A549 (cell line): ENCODE results near the gene VAT1L. TPM values are rescaled to one million over a fixed set of nuclear protein-coding genes. Genes with fewer than 3 reads are reported as not detected.

Experiments used
- ATAC-seq, 2 experiments: fragments of 200-7000 bp in 1 of 2; fragments of >200 bp in 1 of 2; cut with Nextera tagmentation in 1 of 2; cut with Tn5 transposase in 1 of 2; 3 replicates each; pipeline versions ENCODE4 v1.8.0 to v1.9.1; 2018 to 2020; ENCODE audit warnings: mild to moderate bottlenecking in 1 of 2, moderate library complexity in 1 of 2
- CTCF ChIA-PET: fragments of 300-600 bp; sonication (Branson Sonifier 250); formaldehyde crosslinking; extraction: SDS; loops from one replicate; lab custom pipeline; 2021; ENCODE audit warnings: antibody characterized with exemption, inconsistent platforms; lab: Yijun Ruan, JAX
- POLR2A ChIA-PET: fragments of 350-600 bp; formaldehyde crosslinking; extraction: SDS; loops from one replicate; lab custom pipeline; 2021; ENCODE audit warnings: antibody characterized with exemption, inconsistent platforms; lab: Yijun Ruan, JAX
- DNase-seq, 2 experiments: peaks; one replicate each; pipeline versions ENCODE4 v3.0.0 to v3.0.0-alpha.2; 2011 to 2016; ENCODE audit warnings: low read depth in 1 of 2, low spot score in 1 of 2
- FAIRE-seq: peaks from 2 replicates; lab custom pipeline; 2011; peaks lifted over from hg19 to GRCh38; lab: Jason Lieb, UNC
- H3K27ac ChIP-seq, 2 experiments: fragments of >200 bp; sonication (Bioruptor Twin); formaldehyde crosslinking; 3 replicates each; pipeline ENCODE4 v1.5.1; 2016 to 2017
- H3K4me1 ChIP-seq: fragments of >200 bp; sonication (Bioruptor Twin); formaldehyde crosslinking; 3 replicates; pipeline ENCODE4 v1.6.1; 2016
- H3K4me2 ChIP-seq: fragments of >200 bp; sonication (Bioruptor Twin); formaldehyde crosslinking; 3 replicates; pipeline ENCODE4 v1.6.1; 2016
- H3K4me3 ChIP-seq: fragments of >200 bp; sonication (Bioruptor Twin); formaldehyde crosslinking; 3 replicates; pipeline ENCODE4 v1.5.1; 2016
- H3K9me3 ChIP-seq: fragments of >200 bp; sonication (Bioruptor Twin); formaldehyde crosslinking; 3 replicates; pipeline ENCODE4 v1.6.1; 2016
- CHD4 ChIP-seq: fragments of 200-600 bp; sonication (generic); IDR thresholded peaks from 2 replicates; pipeline ENCODE4 v1.6.1; 2016; ENCODE audit warnings: antibody characterized with exemption, mild to moderate bottlenecking, borderline replicate concordance
- EHMT2 ChIP-seq: fragments of 200-600 bp; sonication (generic); IDR thresholded peaks from 2 replicates; pipeline ENCODE4 v1.6.1; 2016; ENCODE audit warnings: antibody characterized with exemption, low read depth, mild to moderate bottlenecking, moderate library complexity
- EP300 ChIP-seq, 2 experiments: fragments of >200 bp; sonication (Bioruptor Twin); formaldehyde crosslinking; IDR thresholded peaks; 2 replicates in 1 of 2; 3 replicates in 1 of 2; pipeline ENCODE4 v1.6.1; 2016 to 2017
- ESRRA ChIP-seq: fragments of 150-350 bp; IDR thresholded peaks from 2 replicates; pipeline ENCODE4 v1.6.1; 2014; ENCODE audit warnings: mild to moderate bottlenecking, low read length, borderline replicate concordance
- FOSB ChIP-seq: fragments of 250-450 bp; sonication (Bioruptor Pico); IDR thresholded peaks from 2 replicates; pipeline ENCODE4 v1.5.0; 2020; ENCODE audit warnings: mild to moderate bottlenecking, moderate library complexity
- GATA3 ChIP-seq: IDR thresholded peaks from 2 replicates; pipeline ENCODE4 v1.6.1; 2012; ENCODE audit warnings: borderline replicate concordance
- HDAC2 ChIP-seq: fragments of 200-600 bp; sonication (generic); IDR thresholded peaks from 2 replicates; pipeline ENCODE4 v1.6.1; 2016
- HEYL ChIP-seq: fragments of 250-450 bp; sonication (Bioruptor Pico); IDR thresholded peaks from 2 replicates; pipeline ENCODE4 v1.8.0; 2021; ENCODE audit warnings: mild to moderate bottlenecking, moderate library complexity
- HOXB13 ChIP-seq: fragments of 250-450 bp; sonication (Bioruptor Pico); IDR thresholded peaks from 2 replicates; pipeline ENCODE4 v1.5.0; 2020; ENCODE audit warnings: low read depth, mild to moderate bottlenecking, moderate library complexity
- HOXB5 ChIP-seq: fragments of 250-450 bp; sonication (Bioruptor Pico); IDR thresholded peaks from 2 replicates; pipeline ENCODE4 v1.5.0; 2020; ENCODE audit warnings: mild to moderate bottlenecking, moderate library complexity
- KDM5A ChIP-seq: fragments of 200-600 bp; sonication (generic); IDR thresholded peaks from 2 replicates; pipeline ENCODE4 v1.6.1; 2016; ENCODE audit warnings: antibody characterized with exemption, mild to moderate bottlenecking
- MYC ChIP-seq: IDR thresholded peaks from 2 replicates; pipeline ENCODE4 v1.6.1; 2012; ENCODE audit warnings: mild to moderate bottlenecking, inconsistent platforms, low read length, improper control_type of control experiment, borderline replicate concordance
- RAD21 ChIP-seq, 2 experiments: fragments of >200 bp in 1 of 2; sonication (Bioruptor Twin) in 1 of 2; formaldehyde crosslinking in 1 of 2; IDR thresholded peaks in 1 of 2; conservative IDR thresholded peaks in 1 of 2; 2 replicates in 1 of 2; 3 replicates in 1 of 2; pipeline ENCODE4 v1.6.1; 2012 to 2018; ENCODE audit warnings: inconsistent platforms in 1 of 2
- RARB ChIP-seq: fragments of 250-450 bp; sonication (Bioruptor Pico); IDR thresholded peaks from 2 replicates; pipeline ENCODE4 v1.8.0; 2021; ENCODE audit warnings: mild to moderate bottlenecking, moderate library complexity
- RCOR1 ChIP-seq: fragments of 150-350 bp; IDR thresholded peaks from 2 replicates; pipeline ENCODE4 v1.6.1; 2014; ENCODE audit warnings: antibody characterized with exemption, low read length, low read depth
- SREBF2 ChIP-seq: fragments of 450-650 bp; IDR thresholded peaks from 2 replicates; pipeline ENCODE4 v1.6.1; 2014; ENCODE audit warnings: mild to moderate bottlenecking, moderate library complexity
- ZNF302 ChIP-seq: fragments of 250-450 bp; sonication (Bioruptor Pico); IDR thresholded peaks from 2 replicates; pipeline ENCODE4 v1.9.0; 2021; ENCODE audit warnings: inconsistent platforms, mild to moderate bottlenecking, moderate library complexity
- ZSCAN20 ChIP-seq: fragments of 250-450 bp; sonication (Bioruptor Pico); IDR thresholded peaks from 2 replicates; pipeline ENCODE4 v1.8.0; 2022; ENCODE audit warnings: mild to moderate bottlenecking, moderate library complexity
- WGBS: methylation state at CpG from one replicate; pipeline ENCODE4 v1.1.6; 2017; ENCODE audit errors: missing lambda C conversion rate; 5-methylcytosine and 5-hydroxymethylcytosine counted together
- polyA plus RNA-seq, 4 experiments: library from polyadenylated mRNA; depleted of rRNA in 3 of 4; stranded (reverse); fragments of >200 nt; fragmentation: RNase III in 1 of 4; extraction: RNeasy Plus Mini Kit Qiagen cat#74134 plus additional on column Dnase treatment in 1 of 4; gene quantifications; 2 replicates in 3 of 4; 3 replicates in 1 of 4; pipeline ENCODE4 v1.2.3, GENCODE V29; 2011 to 2017
- TF ChIP-seq, protein P1 (sequence below): fragments of 150-350 bp; IDR thresholded peaks from 2 replicates; pipeline ENCODE4 v1.6.1; 2014; ENCODE audit warnings: low read depth, mild to moderate bottlenecking, low read length
- TF ChIP-seq, protein P2 (sequence below): IDR thresholded peaks from 2 replicates; pipeline ENCODE4 v1.6.1; 2012; ENCODE audit warnings: low read depth, borderline replicate concordance
- TF ChIP-seq, protein P3 (sequence below): fragments of 250-450 bp; sonication (Bioruptor Pico); IDR thresholded peaks from 2 replicates; pipeline ENCODE4 v1.5.0; 2021; ENCODE audit warnings: mild to moderate bottlenecking, moderate library complexity, borderline replicate concordance
- TF ChIP-seq, protein P4 (sequence below): IDR thresholded peaks from 2 replicates; pipeline ENCODE4 v1.6.1; 2012
- TF ChIP-seq, protein P5 (sequence below): fragments of >200 bp; sonication (Bioruptor Twin); formaldehyde crosslinking; IDR thresholded peaks from 3 replicates; pipeline ENCODE4 v1.5.1; 2016
- TF ChIP-seq, protein P6 (sequence below): IDR thresholded peaks from 2 replicates; pipeline ENCODE4 v1.6.1; 2012

The VAT1L gene
- polyA plus RNA-seq, 2 of the 4 experiments (the other 2 are of a cell fraction) = not detected

DNA sequence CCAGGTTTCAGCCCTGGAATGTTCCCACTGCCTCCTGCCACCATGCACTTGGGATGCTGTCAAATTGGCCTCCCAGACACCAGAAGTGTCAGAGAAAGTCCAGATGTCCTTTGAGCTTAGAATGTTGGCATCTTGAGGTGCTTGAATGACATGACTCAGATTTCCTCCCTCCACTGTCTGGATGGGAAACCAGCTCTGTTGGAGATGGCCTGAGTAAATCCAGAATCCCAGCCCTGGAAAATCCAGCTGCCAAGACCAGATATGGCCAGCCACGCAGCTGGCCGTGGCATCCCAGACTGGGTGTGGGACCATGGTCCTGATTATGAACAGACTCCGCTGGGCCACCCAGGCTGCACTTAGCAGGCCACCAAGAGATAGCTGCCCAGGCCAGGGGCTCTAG lies 177.0 kb downstream of the VAT1L start:
- WGBS = 0% methylated on average over 3 of the region's 3 CpGs
- POLR2A ChIA-PET = no interaction called here

DNA sequence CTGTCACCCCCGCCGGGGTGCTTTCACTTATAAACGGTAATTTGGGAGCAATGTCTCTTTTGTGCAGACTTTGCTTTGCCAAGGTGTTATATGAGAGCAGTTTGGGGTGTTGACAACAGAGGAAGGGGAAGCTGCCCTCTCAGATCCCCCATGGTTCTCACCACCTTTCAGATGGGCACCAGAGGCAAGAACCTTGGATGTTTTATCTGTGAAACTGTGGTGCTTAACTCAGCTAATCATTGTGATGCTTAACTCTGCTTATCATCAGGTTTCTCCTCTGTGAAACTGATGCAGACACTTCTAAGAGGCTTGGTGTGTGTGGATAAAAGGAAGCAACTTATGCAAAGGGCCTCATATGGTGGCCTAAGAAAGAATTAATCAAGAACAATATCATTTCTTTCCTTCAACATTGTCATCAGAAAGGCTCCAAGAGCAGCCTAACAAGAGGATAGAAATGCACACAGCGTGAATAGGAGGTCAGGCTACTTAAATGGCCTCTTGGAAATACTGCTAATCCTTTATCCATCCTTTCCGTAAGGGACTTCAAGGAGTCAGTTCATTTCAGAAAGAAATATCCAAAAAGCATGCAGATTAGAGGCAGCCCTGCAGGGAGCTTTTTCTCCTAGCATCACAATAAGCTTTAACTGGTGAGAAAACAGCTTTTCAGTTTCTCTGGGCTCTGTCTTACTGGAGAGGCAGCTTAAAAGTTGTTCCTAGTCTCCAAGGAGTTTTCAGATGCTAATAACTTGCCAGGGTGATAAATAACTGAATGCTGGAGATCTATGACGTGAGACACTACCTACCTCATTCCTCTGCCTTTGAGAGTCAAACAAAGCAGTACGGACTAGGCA lies 178.9 kb downstream of the VAT1L start:
- Histone ChIP-seq H3K4me3 (no peak overlapping the region), H3K4me2 (no peak overlapping the region), H3K9me3 (no peaks in the 10 kb centered on the region), H3K4me1 (no peaks in the 10 kb centered on the region), H3K27ac (no peak overlapping the region)
- WGBS = 18% methylated on average over 7 of the region's 7 CpGs
- ATAC-seq = no peak
- CTCF ChIA-PET = interaction anchor here (1.0 to 1.9 kb wide), 3 partner anchors 16 to 383 kb away, joined by 4 to 10 read pairs (median 4); no protein-coding TSS in a partner anchor
- POLR2A ChIA-PET = no interaction called here
- TF ChIP-seq RARB (no peak), ESRRA (no peak), SREBF2 (no peak), FOSB (CRISPR knock-in tag) (no peak), HEYL (no peak), GATA3 (no peak), CHD4 (no peak), HOXB13 (CRISPR knock-in tag) (no peak), ZSCAN20 (no peak), KDM5A (no peak), MYC (no peak)
- TF ChIP-seq, protein P1, sequence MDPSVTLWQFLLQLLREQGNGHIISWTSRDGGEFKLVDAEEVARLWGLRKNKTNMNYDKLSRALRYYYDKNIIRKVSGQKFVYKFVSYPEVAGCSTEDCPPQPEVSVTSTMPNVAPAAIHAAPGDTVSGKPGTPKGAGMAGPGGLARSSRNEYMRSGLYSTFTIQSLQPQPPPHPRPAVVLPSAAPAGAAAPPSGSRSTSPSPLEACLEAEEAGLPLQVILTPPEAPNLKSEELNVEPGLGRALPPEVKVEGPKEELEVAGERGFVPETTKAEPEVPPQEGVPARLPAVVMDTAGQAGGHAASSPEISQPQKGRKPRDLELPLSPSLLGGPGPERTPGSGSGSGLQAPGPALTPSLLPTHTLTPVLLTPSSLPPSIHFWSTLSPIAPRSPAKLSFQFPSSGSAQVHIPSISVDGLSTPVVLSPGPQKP = no peak
- TF ChIP-seq, protein P2, sequence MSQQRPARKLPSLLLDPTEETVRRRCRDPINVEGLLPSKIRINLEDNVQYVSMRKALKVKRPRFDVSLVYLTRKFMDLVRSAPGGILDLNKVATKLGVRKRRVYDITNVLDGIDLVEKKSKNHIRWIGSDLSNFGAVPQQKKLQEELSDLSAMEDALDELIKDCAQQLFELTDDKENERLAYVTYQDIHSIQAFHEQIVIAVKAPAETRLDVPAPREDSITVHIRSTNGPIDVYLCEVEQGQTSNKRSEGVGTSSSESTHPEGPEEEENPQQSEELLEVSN = no peak
- TF ChIP-seq, protein P3, sequence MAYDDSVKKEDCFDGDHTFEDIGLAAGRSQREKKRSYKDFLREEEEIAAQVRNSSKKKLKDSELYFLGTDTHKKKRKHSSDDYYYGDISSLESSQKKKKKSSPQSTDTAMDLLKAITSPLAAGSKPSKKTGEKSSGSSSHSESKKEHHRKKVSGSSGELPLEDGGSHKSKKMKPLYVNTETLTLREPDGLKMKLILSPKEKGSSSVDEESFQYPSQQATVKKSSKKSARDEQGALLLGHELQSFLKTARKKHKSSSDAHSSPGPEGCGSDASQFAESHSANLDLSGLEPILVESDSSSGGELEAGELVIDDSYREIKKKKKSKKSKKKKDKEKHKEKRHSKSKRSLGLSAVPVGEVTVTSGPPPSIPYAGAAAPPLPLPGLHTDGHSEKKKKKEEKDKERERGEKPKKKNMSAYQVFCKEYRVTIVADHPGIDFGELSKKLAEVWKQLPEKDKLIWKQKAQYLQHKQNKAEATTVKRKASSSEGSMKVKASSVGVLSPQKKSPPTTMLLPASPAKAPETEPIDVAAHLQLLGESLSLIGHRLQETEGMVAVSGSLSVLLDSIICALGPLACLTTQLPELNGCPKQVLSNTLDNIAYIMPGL (CRISPR knock-in tag) = no peak
- DNase-seq = no peak
- FAIRE-seq = no peak

More for the DNA sequence above, 177.0 kb downstream of the VAT1L start:
- DNase-seq = no peak
- no peak overlapping the region for H3K27ac ChIP-seq
- no peaks in the 10 kb centered on the region for H3K9me3 ChIP-seq
- TF ChIP-seq CHD4 = no peak
- TF ChIP-seq, protein P4, sequence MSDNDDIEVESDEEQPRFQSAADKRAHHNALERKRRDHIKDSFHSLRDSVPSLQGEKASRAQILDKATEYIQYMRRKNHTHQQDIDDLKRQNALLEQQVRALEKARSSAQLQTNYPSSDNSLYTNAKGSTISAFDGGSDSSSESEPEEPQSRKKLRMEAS = no peak
- TF ChIP-seq, all 56 proteins: peak for 0
- no peak for ATAC-seq
- Histone ChIP-seq H3K4me2 (no peak overlapping the region), H3K4me1 (no peaks in the 10 kb centered on the region), H3K4me3 (no peak overlapping the region)
- CTCF ChIA-PET = interaction anchor here (1.1 to 2.1 kb wide), 4 partner anchors 14 to 305 kb away, joined by 3 to 5 read pairs (median 4); no protein-coding TSS in a partner anchor
- FAIRE-seq = no peak

DNA sequence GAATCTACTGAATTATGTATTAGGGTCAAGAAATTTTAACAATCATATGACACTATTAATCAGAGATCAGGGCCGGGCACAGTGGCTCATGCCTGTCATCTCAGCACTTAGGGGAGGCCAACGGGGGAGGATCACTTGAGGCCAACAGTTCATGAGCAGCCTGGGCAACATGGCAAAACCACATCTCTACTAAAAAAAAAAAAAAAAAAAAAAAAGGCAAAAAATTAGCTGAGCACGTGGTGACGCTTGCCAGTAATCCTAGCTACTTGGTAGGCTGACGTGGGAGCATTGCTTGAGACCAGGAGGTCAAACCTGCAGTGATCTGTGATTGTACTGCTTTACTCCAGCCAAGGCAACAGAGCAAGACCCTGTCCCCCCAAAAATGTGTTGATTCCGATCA lies 181.5 kb downstream of the VAT1L start:
- POLR2A ChIA-PET = no interaction called here
- no peak for FAIRE-seq
- WGBS = 38% methylated on average over 6 of the region's 6 CpGs

More for the DNA sequence above, 181.5 kb downstream of the VAT1L start:
- ATAC-seq = no peak
- Histone ChIP-seq H3K4me3 (no peak overlapping the region), H3K27ac (no peak overlapping the region), H3K4me2 (no peak overlapping the region), H3K4me1 (no peaks in the 10 kb centered on the region), H3K9me3 (no peaks in the 10 kb centered on the region)
- CTCF ChIA-PET = interaction anchor here (0.5 to 5.4 kb wide), 4 partner anchors 292 to 468 kb away, joined by 3 to 37 read pairs (median 16); no protein-coding TSS in a partner anchor
- no peak for TF ChIP-seq HDAC2
- TF ChIP-seq EP300 (IDR thresholded peaks at IDR 0.05) = no peak
- TF ChIP-seq EHMT2 = no peak
- TF ChIP-seq, protein P5, sequence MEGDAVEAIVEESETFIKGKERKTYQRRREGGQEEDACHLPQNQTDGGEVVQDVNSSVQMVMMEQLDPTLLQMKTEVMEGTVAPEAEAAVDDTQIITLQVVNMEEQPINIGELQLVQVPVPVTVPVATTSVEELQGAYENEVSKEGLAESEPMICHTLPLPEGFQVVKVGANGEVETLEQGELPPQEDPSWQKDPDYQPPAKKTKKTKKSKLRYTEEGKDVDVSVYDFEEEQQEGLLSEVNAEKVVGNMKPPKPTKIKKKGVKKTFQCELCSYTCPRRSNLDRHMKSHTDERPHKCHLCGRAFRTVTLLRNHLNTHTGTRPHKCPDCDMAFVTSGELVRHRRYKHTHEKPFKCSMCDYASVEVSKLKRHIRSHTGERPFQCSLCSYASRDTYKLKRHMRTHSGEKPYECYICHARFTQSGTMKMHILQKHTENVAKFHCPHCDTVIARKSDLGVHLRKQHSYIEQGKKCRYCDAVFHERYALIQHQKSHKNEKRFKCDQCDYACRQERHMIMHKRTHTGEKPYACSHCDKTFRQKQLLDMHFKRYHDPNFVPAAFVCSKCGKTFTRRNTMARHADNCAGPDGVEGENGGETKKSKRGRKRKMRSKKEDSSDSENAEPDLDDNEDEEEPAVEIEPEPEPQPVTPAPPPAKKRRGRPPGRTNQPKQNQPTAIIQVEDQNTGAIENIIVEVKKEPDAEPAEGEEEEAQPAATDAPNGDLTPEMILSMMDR = no peak
- TF ChIP-seq, protein P6, sequence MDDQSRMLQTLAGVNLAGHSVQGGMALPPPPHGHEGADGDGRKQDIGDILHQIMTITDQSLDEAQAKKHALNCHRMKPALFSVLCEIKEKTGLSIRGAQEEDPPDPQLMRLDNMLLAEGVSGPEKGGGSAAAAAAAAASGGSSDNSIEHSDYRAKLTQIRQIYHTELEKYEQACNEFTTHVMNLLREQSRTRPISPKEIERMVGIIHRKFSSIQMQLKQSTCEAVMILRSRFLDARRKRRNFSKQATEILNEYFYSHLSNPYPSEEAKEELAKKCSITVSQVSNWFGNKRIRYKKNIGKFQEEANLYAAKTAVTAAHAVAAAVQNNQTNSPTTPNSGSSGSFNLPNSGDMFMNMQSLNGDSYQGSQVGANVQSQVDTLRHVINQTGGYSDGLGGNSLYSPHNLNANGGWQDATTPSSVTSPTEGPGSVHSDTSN = no peak
- TF ChIP-seq RCOR1 = no peak
- no peak for TF ChIP-seq ZNF302 (CRISPR knock-in tag)
- TF ChIP-seq RAD21 (conservative IDR thresholded peaks at IDR 0.05 in 1 of 2, IDR thresholded peaks at IDR 0.05 in 1 of 2) = no peak
- TF ChIP-seq GATA3 = no peak
- no peak for TF ChIP-seq HOXB5 (CRISPR knock-in tag)
- no peak for DNase-seq
